H1 (cell line): ENCODE data around the gene NR4A3. TPM values are rescaled to one million over a fixed set of nuclear protein-coding genes. Genes with fewer than 3 reads are reported as not detected.
"Not testable (repeated sequence)": the region's sequence is repeated elsewhere in the genome, so short reads cannot be mapped to it uniquely, and the experiment has no call there.

Experiments used
- CTCF ChIA-PET: fragments of 300-600 bp; sonication (Branson Sonifier 250); formaldehyde crosslinking; loops from one replicate; lab custom pipeline; 2021; ENCODE audit not compliant: partially characterized antibody; lab: Charles Lee
- POLR2A ChIA-PET: fragments of 300-600 bp; sonication (Branson Sonifier 250); formaldehyde crosslinking; loops from one replicate; lab custom pipeline; 2021; ENCODE audit warnings: inconsistent platforms; ENCODE audit not compliant: partially characterized antibody; lab: Charles Lee
- DNase-seq, 2 experiments: peaks; one replicate each; pipeline versions ENCODE4 v3.0.0 to v3.0.0-alpha.2; 2010 to 2022; ENCODE audit warnings: low spot score in 2 of 2, low read depth in 1 of 2, mixed read lengths in 1 of 2
- FAIRE-seq: peaks from 2 replicates; lab custom pipeline; 2011; peaks lifted over from hg19 to GRCh38; lab: Jason Lieb, UNC
- H2AFZ ChIP-seq: 2 replicates; pipeline ENCODE4 v1.8.1; 2012; ENCODE audit warnings: low read length, inconsistent platforms
- H2AK5ac ChIP-seq: 2 replicates; pipeline ENCODE4 v1.6.1; 2013; ENCODE audit warnings: low read depth, low read length
- H2BK120ac ChIP-seq: replicated peaks from 2 replicates; pipeline ENCODE3; 2013; ENCODE audit warnings: low read depth, low read length, inconsistent platforms
- H2BK12ac ChIP-seq: 2 replicates; pipeline ENCODE4 v1.6.1; 2013; ENCODE audit warnings: low read depth, low read length
- H2BK15ac ChIP-seq: 2 replicates; pipeline ENCODE4 v1.6.1; 2013; ENCODE audit warnings: low read length
- H2BK20ac ChIP-seq: 2 replicates; pipeline ENCODE4 v1.6.1; 2013; ENCODE audit warnings: low read length
- H2BK5ac ChIP-seq: 2 replicates; pipeline ENCODE4 v1.6.1; 2013; ENCODE audit warnings: low read depth, low read length
- H3K14ac ChIP-seq: 2 replicates; pipeline ENCODE4 v1.6.1; 2013; ENCODE audit warnings: inconsistent platforms; ENCODE audit not compliant: insufficient read length
- H3K18ac ChIP-seq: 2 replicates; pipeline ENCODE4 v1.6.1; 2013; ENCODE audit warnings: low read length; ENCODE audit errors: extremely low read depth
- H3K23ac ChIP-seq: 2 replicates; pipeline ENCODE4 v1.6.1; 2013; ENCODE audit warnings: inconsistent platforms; ENCODE audit not compliant: insufficient read length
- H3K23me2 ChIP-seq: 2 replicates; pipeline ENCODE4 v1.6.1; 2013; ENCODE audit warnings: low read depth, low read length
- H3K27ac ChIP-seq: 2 replicates; pipeline ENCODE4 v1.6.1; 2011; ENCODE audit warnings: low read depth, low read length, inconsistent platforms
- H3K27me3 ChIP-seq, 4 experiments: replicated peaks in 1 of 4; 1 replicate in 1 of 4; 2 replicates in 3 of 4; pipeline versions ENCODE4 v1.6.1 to v1.8.1; 2011 to 2013; ENCODE audit warnings: low read length in 3 of 4, mild to moderate bottlenecking in 3 of 4, inconsistent platforms in 2 of 4, mixed read lengths in 2 of 4, moderate library complexity in 1 of 4; ENCODE audit not compliant: control insufficient read depth in 3 of 4, insufficient read depth in 3 of 4; ENCODE audit errors: extremely low read depth in 1 of 4
- H3K36me3 ChIP-seq, 4 experiments: 2 replicates each; pipeline versions ENCODE4 v1.6.1 to v1.8.1; 2011 to 2013; ENCODE audit warnings: mild to moderate bottlenecking in 4 of 4, low read length in 3 of 4, moderate library complexity in 2 of 4, control low read depth in 1 of 4, inconsistent platforms in 1 of 4; ENCODE audit not compliant: insufficient read depth in 4 of 4, control insufficient read depth in 2 of 4
- H3K4ac ChIP-seq: replicated peaks from 2 replicates; pipeline ENCODE3; 2013; ENCODE audit warnings: low read length, low read depth, mixed read lengths, inconsistent platforms; ENCODE audit not compliant: insufficient read length
- H3K4me1 ChIP-seq, 4 experiments: replicated peaks in 1 of 4; 1 replicate in 1 of 4; 2 replicates in 3 of 4; pipeline versions ENCODE4 v1.6.1 to v1.8.1; 2011 to 2013; ENCODE audit warnings: low read length in 3 of 4, inconsistent platforms in 2 of 4, mixed read lengths in 1 of 4; ENCODE audit not compliant: insufficient read depth in 4 of 4, control insufficient read depth in 3 of 4
- H3K4me2 ChIP-seq, 2 experiments: 2 replicates each; pipeline versions ENCODE4 v1.6.1 to v1.8.1; 2011 to 2013; ENCODE audit warnings: low read depth in 2 of 2, low read length in 2 of 2, control low read depth in 1 of 2, inconsistent platforms in 1 of 2, mild to moderate bottlenecking in 1 of 2; ENCODE audit not compliant: insufficient read depth in 1 of 2
- H3K4me3 ChIP-seq, 4 experiments: fragments of 200-600, 300-600 bp in 1 of 4; sonication (generic), shearing (Covaris generic), sonication (Bioruptor Twin) in 1 of 4; 2 replicates each; pipeline versions ENCODE4 v1.5.1 to v1.8.1; 2011 to 2016; ENCODE audit warnings: low read length in 4 of 4, low read depth in 3 of 4, control low read depth in 2 of 4, inconsistent platforms in 2 of 4, mild to moderate bottlenecking in 2 of 4, mixed read lengths in 1 of 4, moderate library complexity in 1 of 4; ENCODE audit not compliant: insufficient read depth in 2 of 4; ENCODE audit errors: extremely low read depth in 1 of 4
- H3K56ac ChIP-seq: replicated peaks from 2 replicates; pipeline ENCODE3; 2013; ENCODE audit warnings: low read depth, mild to moderate bottlenecking, mixed read lengths, low read length, inconsistent platforms; ENCODE audit not compliant: insufficient read length
- H3K79me1 ChIP-seq: 2 replicates; pipeline ENCODE4 v1.6.1; 2013; ENCODE audit warnings: low read depth, low read length, control low read depth
- H3K79me2 ChIP-seq, 2 experiments: 2 replicates each; pipeline versions ENCODE4 v1.6.1 to v1.8.1; 2012 to 2013; ENCODE audit warnings: low read length in 2 of 2, mild to moderate bottlenecking in 2 of 2, inconsistent platforms in 1 of 2; ENCODE audit not compliant: insufficient read depth in 2 of 2, control insufficient read depth in 1 of 2
- H3K9ac ChIP-seq, 4 experiments: replicated peaks in 1 of 4; 1 replicate in 1 of 4; 2 replicates in 3 of 4; pipeline versions ENCODE4 v1.6.1 to v1.8.1; 2011 to 2013; ENCODE audit warnings: low read depth in 3 of 4, low read length in 3 of 4, control low read depth in 2 of 4, mild to moderate bottlenecking in 2 of 4, moderate library complexity in 2 of 4, inconsistent platforms in 1 of 4; ENCODE audit errors: extremely low read depth in 1 of 4
- H3K9me3 ChIP-seq, 2 experiments: 2 replicates each; pipeline versions ENCODE4 v1.6.1 to v1.8.1; 2012 to 2013; ENCODE audit warnings: mild to moderate bottlenecking in 2 of 2, moderate library complexity in 2 of 2, control low read depth in 1 of 2, inconsistent platforms in 1 of 2, low read depth in 1 of 2, low read length in 1 of 2, mixed read lengths in 1 of 2; ENCODE audit not compliant: insufficient read depth in 2 of 2
- H4K20me1 ChIP-seq, 2 experiments: replicated peaks in 1 of 2; 2 replicates each; pipeline versions ENCODE3 to v1.8.1; 2011 to 2013; ENCODE audit warnings: inconsistent platforms in 2 of 2, low read length in 2 of 2, mild to moderate bottlenecking in 1 of 2; ENCODE audit not compliant: insufficient read depth in 2 of 2, control insufficient read depth in 1 of 2
- H4K5ac ChIP-seq: 2 replicates; pipeline ENCODE4 v1.6.1; 2013; ENCODE audit warnings: low read length, low read depth, mixed read lengths, inconsistent platforms; ENCODE audit not compliant: insufficient read length
- H4K8ac ChIP-seq: 2 replicates; pipeline ENCODE4 v1.8.0; 2013; ENCODE audit warnings: mild to moderate bottlenecking, moderate library complexity, low read length, inconsistent platforms; ENCODE audit not compliant: insufficient read depth; ENCODE audit errors: extremely low read depth
- H4K91ac ChIP-seq: replicated peaks from 2 replicates; pipeline ENCODE3; 2013; ENCODE audit warnings: low read length, mixed read lengths, inconsistent platforms; ENCODE audit not compliant: insufficient read length
- WGBS, 2 experiments: shearing (Covaris generic) in 1 of 2; methylation state at CpG; one replicate each; pipeline versions ENCODE4 v1.1.6 to v1.1.7; 2013 to 2015; ENCODE audit warnings: low lambda C conversion rate in 2 of 2, mixed read lengths in 2 of 2, inconsistent platforms in 1 of 2, low coverage in 1 of 2, missing lambda C conversion rate in 1 of 2; ENCODE audit not compliant: insufficient replicate concordance in 2 of 2, insufficient coverage in 1 of 2, insufficient read length in 1 of 2; ENCODE audit errors: extremely low coverage in 1 of 2, missing lambda C conversion rate in 1 of 2; 5-methylcytosine and 5-hydroxymethylcytosine counted together
- polyA plus RNA-seq, 7 experiments: library from polyadenylated mRNA; depleted of rRNA in 3 of 7; stranded (reverse) in 5 of 7; unstranded in 2 of 7; fragments of >200 nt in 5 of 7; fragments of 200-250 nt in 2 of 7; gene quantifications; 1 replicate in 5 of 7; 2 replicates in 1 of 7; 4 replicates in 1 of 7; pipeline versions ENCODE4 v1.2.1 to v1.2.3, GENCODE V29; 2011 to 2013; ENCODE audit warnings: missing spikeins in 2 of 7, mixed read lengths in 2 of 7
- total RNA-seq: library from RNA; stranded (reverse); fragmentation: NEBNext Ultra II Directional; extraction: Animal tissue kit (Norgen Biotek cat#: 25700); gene quantifications from 2 replicates; pipeline ENCODE4 v1.2.1, GENCODE V29; 2021

The NR4A3 gene
- total and polyA plus RNA-seq, 2 of the 8 experiments (the other 6 are each of a cell fraction or from before 2014, with no cell fraction given): 0.05 to 0.30 TPM

DNA sequence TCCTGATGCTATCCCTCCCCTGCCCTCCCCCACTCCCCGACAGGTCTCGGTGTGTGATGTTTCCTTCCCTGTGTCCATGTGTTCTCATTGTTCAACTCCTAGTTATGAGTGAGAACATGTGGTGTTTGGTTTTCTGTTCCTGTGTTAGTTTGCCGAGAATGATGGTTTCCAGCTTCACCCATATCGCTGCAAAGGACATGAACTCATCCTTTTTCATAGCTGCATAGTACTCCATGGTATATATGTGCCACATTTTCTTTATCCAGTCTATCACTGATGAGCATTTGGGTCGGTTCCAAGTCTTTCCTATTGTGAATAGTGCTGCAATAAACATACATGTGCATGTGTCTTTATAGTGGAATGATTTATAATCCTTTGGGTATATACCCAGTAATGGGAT lies 39.3 kb upstream of the NR4A3 start:
- H4K5ac ChIP-seq, FAIRE-seq, H2BK120ac ChIP-seq, H3K9me3 ChIP-seq, H4K91ac ChIP-seq, H3K79me2 ChIP-seq, H3K4me3 ChIP-seq, H4K8ac ChIP-seq, H3K56ac ChIP-seq, H4K20me1 ChIP-seq, H3K23me2 ChIP-seq, DNase-seq, POLR2A ChIA-PET, H2AFZ ChIP-seq, H3K9ac ChIP-seq, H2BK5ac ChIP-seq, H2BK15ac ChIP-seq, H3K27ac ChIP-seq, H2AK5ac ChIP-seq, H3K18ac ChIP-seq, H2BK12ac ChIP-seq, CTCF ChIA-PET, H3K4me2 ChIP-seq, H3K36me3 ChIP-seq, H3K79me1 ChIP-seq, H3K4ac ChIP-seq, H3K23ac ChIP-seq, H2BK20ac ChIP-seq, H3K27me3 ChIP-seq, H3K14ac ChIP-seq: not testable (repeated sequence)
- WGBS, 2 experiments: 85% methylated on average over 5 of the region's 5 CpGs; no CpG with 5 or more reads in 1 of the 2 experiments
- peaks cover 6 to 15% (median 11%) of the 10 kb centered on the region in 4 experiments for H3K4me1 ChIP-seq
